Stimulated activated CD8-positive, alpha-beta memory T cell treated with anti-CD3 and anti-CD28 coated beads, Interleukin-15, amount 100 ng/mL, for 24 hours (primary cell): ENCODE measurements around the gene CLSTN2.

Experiments
- DNase-seq: peaks from one replicate; pipeline ENCODE4 v3.0.0-alpha.2; 2020; ENCODE audit warnings: low read depth

Gene CLSTN2

DNA sequence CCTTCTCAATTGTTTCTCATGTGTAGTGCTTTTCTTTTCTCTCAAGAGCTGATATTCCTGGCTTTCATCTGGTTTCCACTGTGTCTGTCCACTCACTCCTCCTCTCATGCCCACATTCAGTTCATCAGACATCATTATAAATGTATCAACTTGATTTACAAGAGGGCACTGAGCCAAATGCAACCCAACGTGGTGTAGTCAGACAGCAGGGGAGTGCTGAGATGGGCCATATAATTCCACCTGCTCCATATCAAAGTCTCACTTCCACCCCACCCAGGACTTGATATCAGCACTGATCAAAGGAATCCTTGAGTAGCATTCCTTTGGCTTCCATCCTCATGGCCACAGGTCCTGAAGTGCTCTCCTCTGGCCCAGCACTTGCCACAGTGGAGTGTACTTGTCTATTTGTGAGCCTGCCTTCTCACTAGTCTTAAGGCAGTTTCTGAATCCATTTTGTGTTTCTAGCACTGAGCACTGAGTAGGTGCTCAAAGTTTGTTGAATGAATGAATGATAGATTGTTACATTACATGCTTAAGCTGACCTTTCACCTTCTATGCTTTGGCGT is 252.8 kb downstream of the CLSTN2 start:
- no peak for DNase-seq

DNA sequence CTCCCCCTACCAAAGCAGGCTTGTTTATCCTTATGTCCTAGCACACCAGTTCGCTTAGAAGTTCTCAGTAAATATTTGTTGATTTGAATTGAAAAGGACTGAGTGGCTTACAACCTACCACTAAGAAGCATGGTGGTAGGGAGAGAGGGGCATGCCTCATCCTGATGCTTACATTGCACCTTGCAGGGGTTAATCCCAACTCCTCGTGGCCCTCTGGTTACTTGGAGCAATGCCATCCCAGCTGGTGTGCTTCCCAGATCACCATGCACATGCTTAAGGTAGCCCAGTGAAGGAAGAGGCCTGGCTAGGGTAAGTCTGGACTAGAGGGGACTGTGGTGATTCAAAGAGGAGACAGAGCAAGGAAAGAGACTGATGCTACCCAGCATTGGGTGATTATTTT is 253.3 kb downstream of the CLSTN2 start:
- DNase-seq = no peak

- no peak for DNase-seq
Measured at GRCh38 chr3:140189267-140189666, 254.3 kb downstream of the CLSTN2 start.

- DNase-seq = no peak
Measured at GRCh38 chr3:140189976-140190375, 255.0 kb downstream of the CLSTN2 start.

- DNase-seq = no peak
Measured at GRCh38 chr3:140196970-140197369, 262.0 kb downstream of the CLSTN2 start.

DNA sequence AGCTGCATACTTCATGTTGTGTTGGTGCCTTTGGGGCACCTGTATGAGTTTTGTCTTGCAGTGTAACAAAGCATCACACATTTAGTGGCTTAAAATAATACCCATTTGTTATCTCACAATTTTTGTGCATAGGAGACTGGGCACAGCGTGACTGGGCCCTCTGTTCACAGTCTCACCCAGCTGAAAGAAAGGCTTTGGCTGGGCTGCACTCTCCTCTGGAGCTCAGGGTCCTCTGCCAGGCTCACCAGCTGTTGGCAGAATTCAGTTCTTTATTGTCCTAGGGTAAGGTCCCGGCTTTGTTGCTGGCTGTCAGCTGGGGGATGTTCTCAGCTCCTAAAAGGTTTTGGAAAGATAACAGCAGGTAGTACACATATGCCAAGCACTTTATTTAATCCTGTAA is 263.3 kb downstream of the CLSTN2 start:
- DNase-seq = no peak

GRCh38 chr3:140199008-140199407 is 264.0 kb downstream of the CLSTN2 start:
- no peak for DNase-seq

DNA sequence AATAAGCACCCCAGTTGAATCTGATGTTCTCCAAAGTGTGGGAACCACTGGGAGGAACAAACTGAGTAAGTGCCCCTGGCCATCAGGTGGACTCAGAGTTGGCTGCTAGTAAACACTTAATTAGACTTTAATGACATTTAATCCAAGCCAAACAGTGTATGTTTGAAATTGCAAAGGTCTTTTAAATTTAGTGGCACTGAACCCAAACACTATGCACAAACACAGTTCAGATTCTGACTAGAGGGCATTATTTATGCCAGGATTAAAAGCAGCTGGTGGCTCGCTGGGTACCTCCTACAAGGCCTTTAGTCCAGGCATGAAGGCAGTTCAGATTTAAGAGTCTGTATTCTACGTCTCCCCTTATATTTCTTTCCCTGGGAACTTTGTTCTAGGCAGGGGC is 264.8 kb downstream of the CLSTN2 start:
- no peak for DNase-seq

DNA sequence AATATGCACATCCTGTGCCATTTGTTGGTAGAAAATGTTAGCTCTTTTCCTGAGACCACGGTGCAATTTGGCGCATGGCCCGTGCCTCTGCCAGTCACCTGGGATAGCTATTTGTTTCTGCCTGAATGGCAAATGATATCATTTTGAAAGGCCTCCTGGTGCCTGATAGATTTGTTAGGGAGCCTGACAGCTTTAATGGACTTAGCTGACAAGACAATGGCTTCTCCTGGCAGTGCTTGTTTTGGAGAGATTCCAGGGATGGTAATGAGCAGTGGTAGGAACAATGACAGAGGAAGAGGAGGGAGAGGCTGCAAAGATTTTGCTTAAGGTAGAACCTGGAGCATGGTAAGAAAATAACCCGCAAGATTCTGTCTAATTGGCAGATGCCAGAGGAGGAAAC is 268.5 kb downstream of the CLSTN2 start:
- DNase-seq = no peak

DNA sequence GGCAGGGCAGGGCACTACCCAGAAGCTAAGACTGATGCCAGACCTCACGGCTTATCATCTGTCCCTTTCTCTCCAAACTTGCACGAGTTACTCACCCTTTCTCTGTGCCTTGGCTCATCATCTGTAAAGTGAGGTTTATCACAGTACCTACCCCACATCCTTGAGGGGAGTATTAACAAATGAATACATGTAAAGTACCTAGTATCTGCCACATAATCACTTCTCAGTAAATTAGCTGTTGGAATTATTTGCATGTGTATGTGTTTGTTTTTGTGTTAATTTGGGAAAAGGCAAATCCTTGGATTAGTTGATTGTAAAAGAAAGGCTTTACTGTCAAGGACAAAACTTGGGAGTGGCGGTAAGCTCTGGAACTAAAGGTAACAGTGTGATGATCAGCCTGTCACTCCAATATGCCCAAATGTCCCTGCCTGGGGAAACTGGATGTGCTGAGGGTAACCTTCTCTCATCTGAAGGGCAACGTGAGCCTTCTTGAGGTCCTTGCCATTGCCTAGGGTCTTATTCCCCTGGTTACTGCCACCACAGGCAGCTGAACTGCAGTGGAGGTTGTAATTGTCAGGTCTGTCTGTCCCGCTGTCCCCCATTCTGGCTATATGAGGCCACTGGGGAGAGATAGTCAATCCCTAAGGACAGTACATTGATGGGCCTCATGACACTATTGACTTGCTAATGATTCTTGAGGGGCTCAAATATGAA is 269.4 kb downstream of the CLSTN2 start:
- DNase-seq = no peak

- DNase-seq = no peak
Measured at GRCh38 chr3:140205598-140205997, 270.6 kb downstream of the CLSTN2 start.

- DNase-seq = no peak
Measured at GRCh38 chr3:140206196-140207040, 271.4 kb downstream of the CLSTN2 start.

- no peak for DNase-seq
Measured at GRCh38 chr3:140207541-140207940, 272.6 kb downstream of the CLSTN2 start.

- DNase-seq = no peak
Measured at GRCh38 chr3:140216249-140216648, 281.3 kb downstream of the CLSTN2 start.

- DNase-seq = no peak
Measured at GRCh38 chr3:140219291-140219690, 284.3 kb downstream of the CLSTN2 start.

DNA sequence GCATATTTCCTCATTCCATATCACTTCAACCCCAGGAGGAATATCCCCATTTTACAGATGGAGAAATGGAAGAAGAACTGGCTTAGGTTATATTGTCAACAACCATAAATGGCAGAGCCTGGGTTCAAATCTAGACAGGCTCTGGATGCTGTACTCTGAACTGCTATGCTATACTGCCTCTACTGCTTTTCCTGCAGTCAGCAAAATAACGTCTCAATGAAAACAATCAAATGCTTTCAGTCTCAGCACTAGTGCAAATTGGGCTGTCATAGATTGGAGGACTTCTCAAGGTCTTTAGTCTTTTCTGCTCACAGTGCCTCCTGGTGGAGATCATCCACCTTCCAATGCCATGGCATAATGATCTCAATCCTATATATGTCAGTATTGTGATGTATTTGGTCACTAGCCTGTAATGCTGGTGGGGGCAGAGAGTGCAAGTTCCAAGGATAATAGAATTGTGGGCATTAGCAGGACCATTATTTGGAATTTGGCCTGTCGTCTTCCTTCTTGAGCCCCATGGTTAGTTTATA is 285.0 kb downstream of the CLSTN2 start:
- DNase-seq = no peak

- no peak for DNase-seq
Measured at GRCh38 chr3:140223197-140223596, 288.2 kb downstream of the CLSTN2 start.

DNA sequence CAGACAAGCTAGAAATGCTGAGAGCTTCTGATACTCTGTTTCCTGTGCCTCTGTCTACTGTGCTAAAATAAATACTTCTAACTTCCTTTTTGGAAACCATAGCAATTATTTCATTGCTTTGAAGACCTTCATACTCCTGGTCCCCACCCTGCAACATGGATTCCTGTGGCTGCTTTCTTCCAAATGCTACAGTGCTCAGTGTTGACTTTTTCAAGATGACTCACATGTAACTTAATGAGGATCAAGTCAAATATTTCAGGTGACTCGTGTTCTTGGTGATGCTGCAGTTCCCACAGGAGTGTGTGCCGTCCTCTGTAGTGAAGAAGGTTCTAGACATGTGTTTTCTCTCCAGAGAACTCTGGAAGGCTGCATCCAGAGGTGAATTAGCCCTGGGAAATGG is 288.6 kb downstream of the CLSTN2 start:
- DNase-seq = no peak

DNA sequence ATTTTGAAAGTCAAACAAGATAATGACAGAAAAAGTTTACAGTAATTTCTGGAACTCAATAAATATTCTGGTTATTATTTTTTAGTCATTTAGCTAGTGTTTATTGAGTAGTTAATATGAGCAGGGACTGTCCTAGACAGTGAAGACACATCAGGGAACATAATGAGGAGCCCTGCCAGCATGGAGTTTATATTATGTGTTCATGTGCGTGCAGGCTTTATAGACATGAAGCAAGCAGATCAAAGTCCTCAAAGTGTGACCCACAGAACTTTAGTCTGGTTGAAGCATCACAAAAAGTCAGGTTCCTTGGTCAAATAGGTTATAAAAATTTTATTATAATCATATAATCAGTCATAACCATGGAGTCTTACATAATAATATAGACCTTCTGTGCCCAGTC is 289.3 kb downstream of the CLSTN2 start:
- DNase-seq = no peak

DNA sequence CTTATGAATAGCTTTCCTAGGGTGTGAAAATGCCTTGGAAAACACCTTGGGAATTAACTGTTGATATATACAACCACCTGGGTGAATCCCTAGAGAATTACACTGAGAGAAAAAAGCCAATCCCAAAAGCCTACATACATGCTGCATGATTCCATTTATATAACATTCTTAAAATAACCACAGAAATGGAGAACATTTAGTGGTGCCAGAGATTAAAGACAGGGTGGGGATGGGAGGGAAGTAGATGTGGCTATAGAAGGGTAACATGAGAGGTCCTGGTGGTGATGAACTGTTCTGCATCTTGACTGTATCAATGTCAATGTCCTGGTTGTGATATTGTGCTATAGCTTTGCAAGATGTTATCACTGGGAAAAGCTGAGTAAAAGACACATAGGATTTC is 291.0 kb downstream of the CLSTN2 start:
- no peak for DNase-seq

DNA sequence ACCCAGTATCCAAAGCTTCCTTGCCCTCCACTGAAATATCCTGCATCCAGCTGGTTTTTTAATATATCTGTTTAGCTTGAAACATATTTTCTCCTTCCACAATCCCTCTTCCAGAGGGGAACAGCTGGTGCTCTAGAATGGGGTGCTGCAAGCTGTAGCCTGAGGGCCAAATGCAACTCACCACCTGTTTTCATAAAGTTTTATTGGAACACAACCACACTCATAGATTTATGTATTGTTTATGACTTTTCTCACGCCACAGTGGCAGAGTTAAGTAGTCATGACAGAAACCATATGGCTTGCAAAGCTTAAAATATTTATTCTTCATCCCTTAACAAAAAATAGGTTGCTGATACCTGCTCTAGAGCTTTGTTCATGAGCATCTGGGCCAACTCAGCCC is 298.7 kb downstream of the CLSTN2 start:
- DNase-seq = no peak

DNA sequence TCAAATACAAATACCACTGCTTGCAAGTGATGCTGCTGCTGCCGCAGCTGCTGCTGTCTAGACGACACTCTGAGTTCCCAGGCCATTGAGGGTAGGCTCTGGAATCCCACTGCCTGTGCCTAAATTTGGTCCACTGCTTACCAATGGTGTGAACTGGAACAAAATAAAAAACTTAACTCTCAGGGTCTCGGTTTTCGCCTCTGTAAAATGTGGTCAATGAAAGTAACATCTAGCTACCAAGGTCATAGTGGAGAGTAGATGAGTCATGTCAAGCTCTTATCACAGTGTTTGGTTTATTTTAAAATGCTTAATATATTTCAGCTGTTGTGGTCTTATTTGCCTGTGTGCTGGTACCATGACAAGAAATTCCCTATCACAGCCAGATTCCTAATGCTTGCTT is 299.3 kb downstream of the CLSTN2 start:
- no peak for DNase-seq
